Measurements from ENCODE around the gene MAL. TPM values are rescaled to one million over a fixed set of nuclear protein-coding genes. Genes with fewer than 3 reads are reported as not detected.

Gene MAL
- total and polyA plus RNA-seq, 2 of the 8 experiments (the other 6 are each of a cell fraction or from before 2014, with no cell fraction given), result not detected

- TF ChIP-seq GTF2F1 (IDR thresholded peaks at IDR 0.05; ENCODE audit: borderline replicate concordance, low read depth, low read length) (no peak), TCF12 (IDR thresholded peaks at IDR 0.05; ENCODE audit: low read depth, low read length) (no peak), SIRT6 (IDR thresholded peaks at IDR 0.05; ENCODE audit: low read length) (no peak)
Observed at GRCh38 chr2:95032341-95032740, 6.8 kb downstream of the MAL start (continued).

Data from H1 (cell line).